Measurements from ENCODE around the gene MAN1C1.

MAN1C1 gene

DNA sequence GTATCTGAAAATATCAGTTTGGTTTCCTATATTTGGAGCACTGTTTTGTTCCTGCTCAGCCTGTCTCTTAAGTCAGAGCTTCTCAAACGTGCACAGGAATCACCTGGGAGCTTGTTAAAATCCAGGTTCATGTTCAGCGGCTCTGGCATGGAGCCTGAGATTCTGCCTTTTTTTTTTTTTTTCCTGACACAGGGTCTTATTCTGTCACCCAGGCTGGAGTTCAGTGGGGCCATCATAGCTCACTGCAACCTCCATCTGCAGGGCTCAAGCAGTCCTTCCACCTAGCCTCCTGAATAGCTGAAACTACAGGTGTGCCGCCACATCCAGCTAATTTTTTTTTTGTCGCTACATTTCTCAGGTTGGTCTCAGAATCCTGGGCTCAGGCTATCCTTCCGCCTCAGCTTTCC, 171.2 kb downstream of the MAN1C1 start:
- Mint-ChIP-seq H3K4me1 (no peaks in the 10 kb centered on the region), H3K27me3 (no peaks in the 10 kb centered on the region), H3K36me3 (ENCODE audit: insufficient read depth) (peaks cover 6% of the 10 kb centered on the region), H3K9me3 (no peaks in the 10 kb centered on the region), H3K27ac (ENCODE audit: low read depth) (no peak overlapping the region), H3K4me3 (no peak overlapping the region)
- ATAC-seq (replicated peaks; ENCODE audit: extremely low read depth, poor library complexity, severe bottlenecking) (no peak), DNase-seq (ENCODE audit: low spot score in 2 of 2) (no peak)

GRCh38 chr1:25790472-25790871, 173.9 kb downstream of the MAN1C1 start:
- H3K27ac Mint-ChIP-seq (ENCODE audit: low read depth): no peak overlapping the region
- H3K4me1 Mint-ChIP-seq: peaks cover 6% of the 10 kb centered on the region
- peaks cover 7% of the 10 kb centered on the region for H3K36me3 Mint-ChIP-seq (ENCODE audit: insufficient read depth)
- H3K9me3 Mint-ChIP-seq: no peaks in the 10 kb centered on the region
- DNase-seq (ENCODE audit: low spot score in 2 of 2) (no peak), ATAC-seq (replicated peaks; ENCODE audit: extremely low read depth, poor library complexity, severe bottlenecking) (no peak)
- no peaks in the 10 kb centered on the region for H3K27me3 Mint-ChIP-seq
- no peak overlapping the region for H3K4me3 Mint-ChIP-seq

GRCh38 chr1:25792115-25792514, 175.5 kb downstream of the MAN1C1 start:
- H3K27me3 Mint-ChIP-seq: no peaks in the 10 kb centered on the region
- no peaks in the 10 kb centered on the region for H3K9me3 Mint-ChIP-seq
- peaks cover 11% of the 10 kb centered on the region for H3K36me3 Mint-ChIP-seq (ENCODE audit: insufficient read depth)
- H3K27ac Mint-ChIP-seq (ENCODE audit: low read depth): no peak overlapping the region
- no peak for ATAC-seq (replicated peaks; ENCODE audit: extremely low read depth, poor library complexity, severe bottlenecking)
- peaks cover 22% of the 10 kb centered on the region for H3K4me1 Mint-ChIP-seq
- H3K4me3 Mint-ChIP-seq: no peak overlapping the region
- DNase-seq (ENCODE audit: low spot score in 2 of 2): no peak

DNA sequence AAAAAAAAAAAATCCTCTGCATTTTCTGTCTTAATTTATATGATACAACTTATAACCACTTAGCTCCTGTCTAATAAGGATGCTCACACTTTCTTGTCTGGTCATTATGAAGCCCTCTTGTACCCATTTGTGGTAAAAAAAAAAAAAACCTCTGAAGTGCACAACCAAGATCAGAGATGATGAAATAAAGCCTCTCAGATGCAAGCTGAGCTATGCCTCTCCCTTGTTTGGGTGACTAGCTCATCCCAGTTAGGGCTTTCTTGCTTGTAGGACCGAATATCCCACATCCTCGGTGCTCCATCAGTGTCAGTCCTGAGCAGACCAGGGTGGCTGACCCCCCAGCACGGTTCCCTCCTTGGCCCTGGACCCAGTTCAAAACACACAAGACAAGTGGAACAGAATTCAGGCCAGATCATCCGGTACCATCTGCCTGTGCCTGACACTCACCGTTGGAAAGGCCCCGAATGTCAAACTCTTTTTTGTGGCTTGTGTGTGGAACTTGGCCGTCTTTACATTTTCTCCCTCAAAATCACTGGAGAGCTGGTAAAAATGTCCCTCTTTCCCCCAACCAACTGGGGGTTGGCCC, 177.1 kb downstream of the MAN1C1 start:
- H3K9me3 Mint-ChIP-seq: no peaks in the 10 kb centered on the region
- H3K27ac Mint-ChIP-seq (ENCODE audit: low read depth): no peak overlapping the region
- DNase-seq (ENCODE audit: low spot score in 2 of 2): no peak
- no peak for ATAC-seq (replicated peaks; ENCODE audit: extremely low read depth, poor library complexity, severe bottlenecking)
- H3K4me3 Mint-ChIP-seq: no peak overlapping the region
- peaks cover 10% of the 10 kb centered on the region for H3K36me3 Mint-ChIP-seq (ENCODE audit: insufficient read depth)
- H3K4me1 Mint-ChIP-seq: peaks cover 29% of the 10 kb centered on the region
- H3K27me3 Mint-ChIP-seq: no peaks in the 10 kb centered on the region

DNA sequence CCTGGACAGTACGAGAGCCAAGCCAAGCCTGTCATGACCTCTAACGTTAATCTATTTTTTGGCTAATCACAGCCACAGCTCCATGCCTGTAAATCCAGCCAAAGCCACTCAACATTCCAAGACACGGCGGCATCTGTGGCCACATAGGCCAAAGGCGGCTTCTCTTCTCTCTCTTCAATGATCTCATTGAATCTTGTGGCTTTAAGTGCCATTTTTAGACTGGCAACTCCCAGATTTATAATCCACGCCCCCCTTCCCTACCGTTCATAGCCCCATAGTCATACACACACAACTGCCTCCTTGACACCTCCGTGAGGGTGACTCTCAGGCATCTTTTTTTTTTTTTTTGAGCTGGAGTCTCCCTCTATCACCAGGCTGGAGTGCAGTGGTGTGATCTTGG, 177.7 kb downstream of the MAN1C1 start:
- Mint-ChIP-seq H3K27ac (ENCODE audit: low read depth) (no peak overlapping the region), H3K4me3 (no peak overlapping the region), H3K27me3 (no peaks in the 10 kb centered on the region), H3K4me1 (peaks cover 29% of the 10 kb centered on the region), H3K9me3 (no peaks in the 10 kb centered on the region), H3K36me3 (ENCODE audit: insufficient read depth) (peaks cover 10% of the 10 kb centered on the region)
- no peak for DNase-seq (ENCODE audit: low spot score in 2 of 2)
- no peak for ATAC-seq (replicated peaks; ENCODE audit: extremely low read depth, poor library complexity, severe bottlenecking)

GRCh38 chr1:25795211-25795610, 178.6 kb downstream of the MAN1C1 start:
- no peaks in the 10 kb centered on the region for H3K9me3 Mint-ChIP-seq
- ATAC-seq (replicated peaks; ENCODE audit: extremely low read depth, poor library complexity, severe bottlenecking) (no peak), DNase-seq (ENCODE audit: low spot score in 2 of 2) (no peak)
- peaks cover 29% of the 10 kb centered on the region for H3K4me1 Mint-ChIP-seq
- no peaks in the 10 kb centered on the region for H3K27me3 Mint-ChIP-seq
- peak overlapping the region; percentile 72 for H3K27ac Mint-ChIP-seq (ENCODE audit: low read depth)
- no peak overlapping the region for H3K4me3 Mint-ChIP-seq
- peaks cover 10% of the 10 kb centered on the region for H3K36me3 Mint-ChIP-seq (ENCODE audit: insufficient read depth)

GRCh38 chr1:25795946-25796810, 179.6 kb downstream of the MAN1C1 start:
- Mint-ChIP-seq H3K9me3 (no peaks in the 10 kb centered on the region), H3K27me3 (no peaks in the 10 kb centered on the region), H3K4me1 (peaks cover 36% of the 10 kb centered on the region), H3K36me3 (ENCODE audit: insufficient read depth) (peaks cover 10% of the 10 kb centered on the region), H3K27ac (ENCODE audit: low read depth) (peak overlapping the region; percentile 78), H3K4me3 (peak overlapping the region; percentile 50)
- DNase-seq (ENCODE audit: low spot score in 2 of 2): peak in 1 of 2 donors; percentile 42
- peak; percentile 75 for ATAC-seq (replicated peaks; ENCODE audit: extremely low read depth, poor library complexity, severe bottlenecking)

- peak overlapping the region; percentile 78 for H3K27ac Mint-ChIP-seq (ENCODE audit: low read depth)
- peaks cover 10% of the 10 kb centered on the region for H3K36me3 Mint-ChIP-seq (ENCODE audit: insufficient read depth)
- peak overlapping the region; percentile 50 for H3K4me3 Mint-ChIP-seq
- peaks cover 36% of the 10 kb centered on the region for H3K4me1 Mint-ChIP-seq
- H3K9me3 Mint-ChIP-seq: no peaks in the 10 kb centered on the region
- ATAC-seq (replicated peaks; ENCODE audit: extremely low read depth, poor library complexity, severe bottlenecking) (peak; percentile 42), DNase-seq (ENCODE audit: low spot score in 2 of 2) (peak; percentile 64)
- no peaks in the 10 kb centered on the region for H3K27me3 Mint-ChIP-seq
These were observed 180.3 kb downstream of the MAN1C1 start for GRCh38 chr1:25796811-25797458.

DNA sequence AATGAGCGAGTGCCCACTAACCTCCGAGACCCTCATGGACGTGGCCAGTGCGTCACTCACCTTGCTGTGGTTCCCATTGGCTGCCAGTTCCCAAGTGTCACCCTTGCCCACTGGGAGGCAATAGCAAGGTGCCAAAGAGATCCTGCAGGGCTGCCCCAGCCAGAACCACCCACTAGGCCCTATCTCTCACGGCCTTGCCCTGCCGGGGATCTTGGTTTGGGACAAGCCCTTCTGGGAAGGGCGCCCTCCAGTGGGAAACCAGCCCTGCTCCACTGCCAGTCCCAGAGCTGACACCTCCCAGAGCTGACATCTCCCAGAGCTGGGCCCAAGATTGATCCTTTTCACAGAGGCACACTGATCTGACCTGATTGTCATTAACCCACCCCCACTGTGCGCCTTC, 181.3 kb downstream of the MAN1C1 start:
- Mint-ChIP-seq H3K27ac (ENCODE audit: low read depth) (no peak overlapping the region), H3K4me3 (peak overlapping the region; percentile 69)

DNA sequence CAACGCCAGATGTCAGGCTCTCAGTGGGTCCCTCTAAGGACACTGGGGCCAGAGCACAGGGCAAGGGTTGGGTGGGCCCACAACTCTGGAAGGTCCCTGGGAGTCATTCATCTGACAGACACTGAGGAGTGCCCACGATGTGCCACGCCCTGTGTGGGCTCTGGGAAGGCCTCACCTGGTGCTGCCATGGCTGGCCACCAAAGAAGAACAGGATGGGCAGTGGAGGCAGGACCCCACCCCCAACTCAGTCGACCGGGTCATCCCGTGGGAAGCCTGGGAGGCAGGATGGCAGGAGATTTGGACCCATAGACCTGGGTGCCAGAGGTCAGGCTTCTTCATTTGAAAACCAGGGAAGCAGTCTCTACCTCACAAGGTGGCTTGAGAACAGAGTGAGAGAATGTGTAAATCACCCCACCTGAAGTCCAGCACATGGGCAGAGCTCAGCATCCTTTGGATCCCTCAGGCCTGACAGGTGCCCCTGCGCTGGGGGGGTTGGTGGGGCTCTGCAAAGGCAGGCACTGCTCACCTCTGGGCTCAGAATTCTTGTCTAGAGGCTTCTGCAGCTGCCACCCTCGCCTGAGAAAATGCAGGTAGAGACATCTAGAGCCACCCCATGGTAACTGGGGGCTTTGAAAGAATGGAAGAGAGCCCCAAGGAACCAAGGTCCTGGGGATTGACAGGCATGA, 182.2 kb downstream of the MAN1C1 start:
- Mint-ChIP-seq H3K27me3 (no peaks in the 10 kb centered on the region), H3K4me1 (peaks cover 43% of the 10 kb centered on the region), H3K36me3 (ENCODE audit: insufficient read depth) (peaks cover 10% of the 10 kb centered on the region), H3K4me3 (peak overlapping the region; percentile 69), H3K27ac (ENCODE audit: low read depth) (peak overlapping the region; percentile 60), H3K9me3 (no peaks in the 10 kb centered on the region)
- no peak for ATAC-seq (replicated peaks; ENCODE audit: extremely low read depth, poor library complexity, severe bottlenecking)
- no peak for DNase-seq (ENCODE audit: low spot score in 2 of 2)

More for the DNA sequence above, 181.3 kb downstream of the MAN1C1 start:
- DNase-seq (ENCODE audit: low spot score in 2 of 2) (no peak), ATAC-seq (replicated peaks; ENCODE audit: extremely low read depth, poor library complexity, severe bottlenecking) (no peak)
- no peaks in the 10 kb centered on the region for H3K27me3 Mint-ChIP-seq
- H3K36me3 Mint-ChIP-seq (ENCODE audit: insufficient read depth): peaks cover 10% of the 10 kb centered on the region
- peaks cover 41% of the 10 kb centered on the region for H3K4me1 Mint-ChIP-seq
- H3K9me3 Mint-ChIP-seq: no peaks in the 10 kb centered on the region

DNA sequence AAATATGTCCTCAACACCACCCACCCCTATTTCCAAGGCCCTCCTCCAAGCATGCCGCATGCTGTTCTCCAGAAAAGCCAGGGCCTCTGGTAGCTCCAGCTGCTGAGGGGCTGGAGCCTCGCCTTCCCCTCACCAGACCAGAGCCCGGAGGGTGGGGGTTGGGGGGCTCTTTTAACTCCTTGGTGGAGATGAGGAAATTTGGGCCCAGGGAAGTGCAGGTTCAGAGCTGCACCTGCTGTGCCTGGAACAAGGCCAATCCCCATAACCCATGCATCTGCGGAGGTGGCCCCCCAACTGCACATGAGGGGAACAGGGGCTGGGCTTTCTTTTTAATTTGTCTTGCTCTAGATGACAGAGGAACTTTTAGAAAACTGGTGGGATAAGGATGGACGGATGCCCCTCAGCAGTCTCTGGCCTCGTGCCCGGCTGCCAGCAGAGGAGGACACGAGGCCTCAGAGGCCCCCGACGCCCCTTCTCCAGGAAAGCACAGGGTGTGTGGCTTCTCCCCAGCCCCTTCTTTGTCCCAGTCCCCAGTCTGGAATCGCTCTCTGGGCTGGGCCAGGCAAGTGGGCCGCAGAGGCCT, 182.9 kb downstream of the MAN1C1 start:
- Mint-ChIP-seq H3K27me3 (no peaks in the 10 kb centered on the region), H3K27ac (ENCODE audit: low read depth) (peak overlapping the region; percentile 60), H3K4me3 (peak overlapping the region; percentile 69), H3K9me3 (no peaks in the 10 kb centered on the region), H3K4me1 (peaks cover 43% of the 10 kb centered on the region), H3K36me3 (ENCODE audit: insufficient read depth) (peaks cover 10% of the 10 kb centered on the region)
- DNase-seq (ENCODE audit: low spot score in 2 of 2) (no peak), ATAC-seq (replicated peaks; ENCODE audit: extremely low read depth, poor library complexity, severe bottlenecking) (no peak)

Measured in central memory CD8-positive, alpha-beta T cell (primary cell).